GM19240 (cell line): ENCODE results near the gene RCN2.
A peak's percentile ranks its signal among the peaks of the same experiment; 100 is the strongest.
"Not testable (repeated sequence)": the region's sequence is repeated elsewhere in the genome, so short reads cannot be mapped to it uniquely, and the experiment has no call there.

Experiments
- DNase-seq: peaks from one replicate; pipeline ENCODE4 v3.0.0; 2011; ENCODE audit warnings: low spot score; ENCODE audit not compliant: insufficient read length

The RCN2 gene

DNA sequence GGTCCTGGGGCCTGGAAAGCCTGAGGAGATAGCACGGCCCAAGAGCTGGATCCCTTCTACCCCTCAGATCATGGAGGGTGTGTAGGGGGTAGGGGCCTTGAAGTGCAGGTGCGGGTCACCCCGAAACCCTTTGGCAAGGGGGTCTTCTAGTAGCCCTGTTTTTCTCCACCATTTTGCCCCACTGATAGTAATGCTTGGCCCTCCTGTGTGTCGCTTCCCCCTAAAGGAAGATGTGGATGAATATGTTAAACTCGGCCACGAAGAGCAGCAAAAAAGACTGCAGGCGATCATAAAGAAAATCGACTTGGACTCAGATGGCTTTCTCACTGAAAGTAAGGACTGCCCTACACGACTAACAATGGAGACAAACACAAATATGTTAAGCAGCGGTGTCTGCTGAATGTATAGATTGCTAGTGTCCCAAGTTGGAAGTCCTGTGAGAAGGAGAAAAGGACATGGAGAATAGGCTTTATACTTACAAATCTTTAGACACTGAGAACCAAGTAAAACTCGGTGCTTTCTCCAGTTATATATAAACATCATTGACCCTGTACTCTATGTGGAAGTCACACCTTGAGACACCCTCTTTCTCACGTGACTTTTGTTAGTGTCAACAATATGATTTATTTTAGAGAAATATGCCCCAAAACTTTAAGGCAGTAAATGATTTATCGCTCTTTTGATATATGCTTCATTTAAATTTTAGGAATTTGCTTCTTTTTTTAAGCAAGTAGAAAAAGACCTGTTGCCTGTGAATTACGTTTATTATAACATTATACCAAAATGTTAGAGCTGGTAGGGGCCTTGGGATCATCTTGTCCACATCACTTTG lies 802 bp downstream of the RCN2 start:
- DNase-seq, result no peak

DNA sequence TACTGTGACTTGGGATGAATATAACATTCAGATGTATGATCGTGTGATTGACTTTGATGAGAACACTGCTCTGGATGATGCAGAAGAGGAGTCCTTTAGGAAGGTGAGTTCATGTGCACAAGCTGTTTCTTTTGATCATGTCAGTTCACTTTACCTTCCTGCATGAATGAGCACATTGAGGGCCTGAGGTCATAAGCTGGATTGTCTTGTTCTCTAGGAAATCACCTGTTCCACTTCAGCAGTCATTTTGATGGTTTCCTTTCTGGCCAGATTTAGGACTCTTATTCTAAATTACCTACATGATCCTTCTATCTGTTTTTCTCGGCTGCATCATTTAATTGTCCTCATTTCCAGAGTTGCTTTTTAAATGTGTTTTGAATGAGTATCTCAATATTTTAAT lies 4.1 kb downstream of the RCN2 start:
- DNase-seq, result peak; percentile 8

DNA sequence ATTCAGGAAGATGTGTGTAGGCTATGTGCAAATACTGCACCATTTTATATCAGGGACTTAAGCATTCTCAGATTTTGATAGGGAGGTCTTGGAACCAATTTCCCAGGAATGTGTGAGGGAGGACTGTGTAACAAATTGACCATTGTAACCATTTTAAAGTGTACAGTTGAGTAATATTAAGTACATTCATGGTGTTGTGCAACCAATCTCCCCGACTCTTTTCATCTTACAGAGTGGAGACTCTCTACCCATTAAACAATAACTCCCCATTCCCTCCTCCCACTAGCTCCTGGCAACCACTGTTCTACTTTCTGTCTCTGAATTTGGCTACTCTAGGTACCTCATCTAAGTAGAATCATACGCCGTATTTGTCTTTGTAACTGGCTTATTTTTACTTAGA lies 5.1 kb downstream of the RCN2 start:
- DNase-seq, result no peak

DNA sequence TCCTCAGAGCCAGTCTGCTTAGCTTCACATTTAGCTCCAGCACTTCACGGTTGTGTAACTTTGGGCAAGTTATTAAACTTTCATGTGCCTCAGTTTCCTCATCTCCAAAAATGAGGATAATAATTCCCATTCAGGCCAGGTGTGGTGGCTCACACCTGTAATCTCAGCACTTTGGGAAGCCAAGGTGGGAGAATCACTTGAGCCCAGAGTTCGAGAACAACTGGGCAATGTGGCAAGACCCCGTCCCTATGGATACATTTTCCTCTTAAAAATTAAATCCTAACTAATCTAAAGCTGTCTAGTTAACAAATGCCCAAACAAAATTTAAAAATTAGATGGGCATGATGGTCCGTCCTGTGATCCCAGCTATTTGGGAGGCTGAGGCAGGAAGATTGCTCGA lies 7.2 kb downstream of the RCN2 start:
- DNase-seq, result no peak

DNA sequence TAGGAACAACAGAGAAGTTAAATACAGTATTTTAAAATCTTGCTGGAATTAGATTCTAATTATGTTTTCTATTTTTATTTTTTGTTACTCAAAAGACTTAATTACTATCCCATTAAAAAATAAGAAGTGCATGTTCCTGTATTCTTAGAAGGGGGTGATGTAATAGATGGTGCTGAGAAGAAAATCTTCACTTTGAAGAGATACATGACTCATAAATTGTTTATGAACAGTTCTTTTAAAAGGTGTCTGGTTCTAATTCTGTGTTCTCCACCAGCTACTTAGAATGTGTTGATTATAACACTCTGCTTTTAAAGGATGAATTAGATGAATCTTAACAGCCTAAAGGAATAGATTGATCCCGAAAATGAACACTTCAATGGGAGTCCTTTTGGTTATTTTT lies 8.2 kb downstream of the RCN2 start:
- DNase-seq, result no peak

DNA sequence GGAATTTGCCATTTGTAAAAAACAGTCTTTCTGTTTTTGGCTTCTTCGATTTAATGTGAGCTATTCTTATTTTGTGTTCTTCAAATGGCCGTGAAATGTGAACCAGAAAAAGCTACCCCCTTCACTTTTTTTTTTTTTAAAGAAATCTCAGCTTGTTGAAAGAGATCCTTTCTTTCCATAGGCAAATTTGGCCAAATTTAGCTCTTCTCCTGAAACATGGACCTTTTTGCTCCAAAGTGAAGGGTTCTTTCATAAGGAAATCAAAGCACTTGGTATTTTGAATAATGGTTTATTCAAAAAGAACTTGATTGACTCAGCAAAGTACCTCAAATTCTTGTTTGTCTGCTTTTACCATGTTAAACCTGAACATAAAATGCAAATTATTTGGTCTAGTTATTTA lies 10.1 kb downstream of the RCN2 start:
- no peak for DNase-seq

DNA sequence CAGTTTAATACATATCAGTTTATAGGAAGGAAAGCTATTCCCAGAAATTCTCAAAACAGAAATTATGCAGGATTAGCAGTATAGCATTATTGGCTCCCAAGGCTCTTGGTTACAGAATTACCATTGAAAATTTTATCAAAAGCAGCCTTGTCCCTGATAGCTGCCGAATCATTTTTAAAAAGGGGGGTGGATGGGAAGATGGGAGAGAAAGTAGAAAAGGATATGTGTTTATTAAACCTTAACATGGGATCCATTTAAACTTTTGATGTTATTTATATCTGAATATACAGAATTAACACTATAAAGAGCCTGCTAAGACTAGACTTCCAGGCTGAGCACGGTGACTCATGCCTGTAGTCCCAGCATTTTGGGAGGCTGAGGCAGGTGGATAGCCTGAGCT lies 10.8 kb downstream of the RCN2 start:
- DNase-seq, result no peak

DNA sequence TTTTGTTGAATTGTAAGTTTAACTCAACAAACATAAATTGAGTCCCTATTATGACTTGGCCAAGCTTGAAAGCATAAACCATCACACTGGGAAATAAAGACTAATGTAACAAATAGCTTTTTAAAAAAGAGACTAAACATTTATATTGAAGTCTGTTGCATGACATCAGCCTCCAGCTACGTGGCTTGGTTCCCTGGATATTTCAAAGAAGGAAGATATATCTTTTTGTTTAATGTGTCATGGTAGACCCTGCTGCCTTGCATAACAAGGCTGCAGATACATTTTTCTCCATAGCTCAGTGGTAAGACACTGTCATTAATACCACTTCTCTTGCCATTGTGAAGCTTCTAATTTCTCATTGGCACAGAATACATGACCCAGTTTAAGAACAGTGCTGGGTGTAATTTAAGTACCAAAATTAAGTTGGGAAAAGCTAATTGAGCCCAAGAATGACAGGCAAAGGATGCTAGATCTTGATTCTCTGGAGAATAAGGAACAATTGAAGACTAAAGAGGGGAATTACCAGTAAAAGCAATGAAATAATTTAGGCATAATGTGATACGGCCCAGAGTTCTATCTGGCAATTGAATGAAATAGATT lies 14.0 kb downstream of the RCN2 start:
- DNase-seq, result no peak

DNA sequence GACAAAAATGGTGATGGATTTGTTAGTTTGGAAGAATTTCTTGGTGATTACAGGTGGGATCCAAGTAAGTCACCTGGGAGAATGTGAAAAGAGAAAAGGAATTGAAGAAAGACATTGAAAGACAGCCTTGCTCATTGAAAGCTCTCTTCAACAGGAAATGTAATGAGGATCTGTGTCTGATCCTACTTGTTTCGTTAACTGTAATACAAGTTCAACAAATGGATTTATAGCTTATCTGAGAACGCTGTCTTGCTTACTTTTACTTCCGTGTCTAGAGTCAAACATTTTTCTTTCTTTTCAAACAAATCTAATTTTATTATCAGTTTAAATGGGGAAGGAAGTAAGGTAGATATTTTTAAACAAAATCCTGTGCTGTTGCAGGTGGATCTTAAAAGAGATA lies 15.9 kb downstream of the RCN2 start:
- DNase-seq, result no peak

DNA sequence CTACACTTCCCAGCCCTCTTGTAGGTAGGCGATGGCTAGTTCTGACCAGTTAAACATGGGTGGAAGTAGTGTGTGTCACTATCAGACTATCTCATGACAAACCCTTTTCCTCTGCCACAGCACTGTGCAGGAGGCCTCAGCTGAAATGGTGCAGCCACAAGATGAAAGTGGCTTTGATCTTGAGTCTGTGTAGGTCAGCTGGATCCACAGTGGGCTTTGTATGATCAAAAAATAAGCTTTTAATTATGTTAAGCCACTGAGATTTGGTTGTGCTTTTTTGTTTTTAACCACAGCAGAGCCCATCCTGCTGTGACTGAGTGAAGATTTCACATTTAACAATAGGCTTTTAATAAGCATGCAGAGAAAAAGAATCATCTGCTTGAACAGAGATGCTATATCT lies 19.7 kb downstream of the RCN2 start:
- no peak for DNase-seq

DNA sequence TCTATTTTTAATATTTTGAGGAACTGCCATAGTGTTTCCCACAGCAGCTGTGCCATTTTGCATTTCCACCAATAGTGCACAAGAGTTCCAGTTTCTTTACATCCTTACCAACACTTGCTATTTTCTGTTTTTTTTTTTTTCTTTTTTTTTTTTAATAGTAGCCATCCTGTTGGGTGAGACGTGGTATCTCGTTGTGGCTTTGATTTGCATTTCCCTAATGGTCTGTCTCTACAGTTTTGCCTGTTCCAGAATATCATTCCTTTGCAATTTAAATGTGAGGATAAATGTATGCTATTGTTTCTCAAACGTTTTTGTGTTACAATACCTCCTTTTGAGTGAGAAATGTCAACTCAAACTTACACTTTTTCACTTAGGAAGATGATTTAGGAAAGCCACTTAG lies 22.4 kb downstream of the RCN2 start:
- DNase-seq, result no peak

DNA sequence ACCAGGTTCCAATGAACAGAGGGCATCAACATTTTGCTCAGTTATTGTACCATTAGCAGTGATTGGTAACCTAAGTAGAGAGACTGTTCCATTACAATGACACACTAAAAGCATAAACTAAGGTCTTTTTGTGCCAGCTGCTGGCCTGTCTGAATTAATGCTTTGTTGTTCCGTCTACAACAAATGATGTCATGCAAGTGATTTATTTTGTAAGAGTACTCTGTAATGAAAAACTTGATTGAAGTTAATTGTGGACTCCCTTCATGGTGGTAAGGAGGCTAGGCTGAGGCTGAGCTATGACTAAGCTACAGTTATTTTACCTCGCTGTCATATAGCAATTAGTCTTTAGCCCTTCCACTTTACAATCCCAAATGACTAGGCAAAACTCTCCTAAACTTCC lies 23.2 kb downstream of the RCN2 start:
- no peak for DNase-seq

DNA sequence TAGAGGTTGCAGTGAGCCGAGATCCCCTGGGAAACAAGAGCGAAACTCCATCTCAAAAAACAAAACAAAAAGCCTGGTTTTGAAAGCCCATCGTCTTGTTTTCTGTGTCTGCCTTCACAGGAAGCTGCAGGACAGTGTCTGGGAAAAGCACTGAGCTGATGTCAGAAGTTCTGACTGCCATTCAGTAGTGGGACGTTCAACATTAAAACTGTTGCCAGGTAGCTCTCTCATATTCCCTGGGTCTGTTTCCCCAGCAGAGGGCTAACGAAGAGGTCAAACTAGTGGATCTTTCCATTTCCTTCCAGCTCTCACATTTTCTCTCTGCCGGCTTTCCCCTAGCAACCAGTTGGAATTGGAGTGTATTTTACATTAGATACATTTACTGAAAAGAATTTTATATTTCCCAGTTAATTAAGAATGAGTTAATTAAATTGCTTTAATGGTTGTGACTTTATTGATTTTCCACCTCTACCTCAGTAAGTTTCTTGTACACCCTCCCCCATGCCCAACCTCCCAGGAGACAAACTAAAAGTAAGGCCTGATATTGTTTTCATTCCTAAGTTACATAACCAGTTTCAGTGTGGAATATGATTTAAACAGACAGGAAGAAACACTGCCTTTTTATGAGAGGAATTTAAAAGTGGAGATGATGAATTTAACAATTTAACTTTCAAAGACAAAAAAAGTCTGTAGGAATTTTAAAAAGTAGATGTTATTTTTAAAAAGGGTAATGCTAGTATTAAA lies 29.9 kb downstream of the RCN2 start:
- DNase-seq, result no peak

DNA sequence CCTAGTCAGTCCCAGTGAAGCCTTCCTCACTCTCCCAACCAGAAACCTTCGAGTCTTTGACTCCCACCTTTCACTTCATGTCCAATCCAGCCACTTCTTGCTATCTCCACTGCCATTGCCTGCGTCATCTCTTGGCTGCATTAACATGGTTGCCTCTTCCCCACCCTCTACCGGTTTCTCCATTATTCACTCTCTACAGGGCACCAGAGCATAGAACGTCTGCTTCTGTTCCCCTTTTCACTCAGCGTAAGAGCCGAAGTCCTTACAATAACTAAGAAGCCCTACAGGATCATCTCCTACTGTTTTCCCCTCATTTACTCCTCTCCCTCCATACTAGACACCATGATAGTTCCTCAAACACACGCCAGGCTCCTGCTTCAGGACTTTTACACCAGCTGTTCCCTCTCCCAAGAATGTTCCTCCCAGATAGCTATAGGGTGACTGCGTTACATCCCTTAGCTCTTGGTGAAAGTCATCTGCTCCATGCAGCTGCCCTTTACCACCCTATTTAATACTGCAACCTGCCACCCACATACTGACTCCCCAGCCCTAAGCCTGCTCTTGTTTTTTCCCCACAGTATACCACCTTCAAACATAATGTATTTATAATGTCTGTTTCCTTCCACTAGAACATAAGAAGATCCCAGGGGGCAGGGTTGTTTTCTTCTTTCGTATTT lies 30.9 kb downstream of the RCN2 start:
- no peak for DNase-seq

DNA sequence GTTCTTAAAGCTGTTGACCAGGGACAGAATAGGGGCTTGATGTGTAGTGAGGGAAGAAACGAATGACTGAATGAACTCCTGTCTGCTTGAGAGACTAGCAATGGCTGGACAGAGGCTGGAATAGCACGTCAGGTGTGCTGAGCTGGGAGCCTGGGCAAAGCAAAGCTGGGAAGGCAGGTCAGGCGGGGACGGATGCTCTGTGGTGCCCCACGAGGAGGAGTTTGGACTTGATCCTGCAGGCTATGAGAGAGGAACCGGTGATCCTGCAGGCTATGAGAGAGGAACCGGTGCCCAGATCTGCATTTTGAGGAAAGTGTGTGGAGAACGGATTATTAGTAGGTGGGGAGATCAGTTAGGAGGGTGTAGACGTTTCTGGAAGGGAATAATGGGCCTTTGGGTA lies 32.0 kb downstream of the RCN2 start:
- DNase-seq, result no peak

DNA sequence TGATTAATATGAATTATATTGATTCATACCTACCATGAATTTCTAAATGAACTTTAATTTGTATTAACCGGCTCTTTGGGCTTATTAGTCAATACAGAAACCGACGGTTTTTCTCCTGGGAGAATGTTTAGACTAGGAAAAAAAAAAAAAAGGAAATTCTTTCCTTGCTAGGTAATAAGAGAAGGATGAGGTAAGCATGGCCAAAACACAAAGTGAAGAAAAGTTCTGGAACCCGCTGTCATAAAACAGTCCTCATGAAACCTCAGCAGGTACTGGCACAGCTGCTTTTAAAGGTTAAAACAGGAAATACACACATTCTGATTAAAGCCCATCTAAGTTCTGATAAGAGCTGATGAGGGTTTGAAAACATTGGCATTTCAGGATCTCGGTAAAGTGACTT lies 32.6 kb downstream of the RCN2 start:
- no peak for DNase-seq

DNA sequence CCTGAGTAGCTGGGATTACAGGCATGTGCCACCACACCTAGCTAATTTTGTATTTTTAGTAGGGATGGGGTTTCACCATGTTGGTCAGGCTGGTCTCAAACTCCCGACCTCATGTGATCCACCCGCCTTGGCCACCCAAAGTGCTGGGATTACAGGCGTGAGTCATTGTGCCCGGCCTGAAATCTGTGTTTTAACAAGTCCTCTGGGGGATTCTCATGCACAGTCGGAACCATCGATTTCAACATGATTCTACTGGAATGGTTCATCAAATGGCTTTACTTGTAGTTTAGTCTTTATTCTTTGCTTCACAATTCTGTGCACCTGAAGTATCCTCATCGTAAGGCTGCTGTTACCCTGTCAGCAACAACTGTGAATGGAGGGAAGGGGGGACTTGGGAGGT lies 34.5 kb downstream of the RCN2 start:
- not testable (repeated sequence) for DNase-seq

DNA sequence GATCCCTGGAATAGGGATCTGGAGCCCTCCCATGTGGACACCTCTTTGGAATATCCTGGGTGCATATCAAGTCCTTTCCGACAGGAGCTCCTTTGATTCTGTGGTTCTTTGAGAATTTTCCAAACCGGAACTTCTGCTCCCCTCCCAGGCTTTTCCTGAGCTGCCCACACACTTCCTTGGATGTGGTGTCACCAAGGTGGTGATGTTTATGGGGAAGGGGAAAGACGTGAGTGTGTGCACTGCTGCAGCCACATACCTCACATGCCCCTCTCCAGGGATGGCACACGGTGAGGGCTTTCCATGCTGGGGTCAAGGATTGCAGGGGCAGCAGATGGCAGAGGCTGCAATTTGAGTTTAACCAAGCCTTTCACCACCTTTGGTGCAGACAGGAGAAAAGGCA lies 35.5 kb downstream of the RCN2 start:
- no peak for DNase-seq

DNA sequence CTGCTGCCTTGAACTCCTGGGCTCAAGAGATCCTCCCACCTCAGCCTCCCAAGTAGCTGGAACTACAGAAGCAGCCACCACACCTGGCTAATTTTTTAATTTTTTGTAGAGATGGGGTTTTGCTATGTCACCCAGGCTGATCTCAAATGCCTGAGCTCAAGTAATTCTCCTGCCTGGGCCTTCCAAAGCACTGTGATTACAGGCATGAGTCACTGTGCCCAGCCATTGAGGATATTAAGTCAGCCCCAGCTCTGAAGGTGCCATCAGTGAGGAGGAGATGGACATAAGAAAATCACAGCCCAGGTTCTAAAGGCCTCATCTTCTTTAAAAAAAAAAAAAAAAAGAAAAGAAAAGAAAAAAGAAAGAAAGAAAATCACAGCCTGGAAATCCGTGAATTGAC lies 36.8 kb downstream of the RCN2 start:
- DNase-seq, result no peak

DNA sequence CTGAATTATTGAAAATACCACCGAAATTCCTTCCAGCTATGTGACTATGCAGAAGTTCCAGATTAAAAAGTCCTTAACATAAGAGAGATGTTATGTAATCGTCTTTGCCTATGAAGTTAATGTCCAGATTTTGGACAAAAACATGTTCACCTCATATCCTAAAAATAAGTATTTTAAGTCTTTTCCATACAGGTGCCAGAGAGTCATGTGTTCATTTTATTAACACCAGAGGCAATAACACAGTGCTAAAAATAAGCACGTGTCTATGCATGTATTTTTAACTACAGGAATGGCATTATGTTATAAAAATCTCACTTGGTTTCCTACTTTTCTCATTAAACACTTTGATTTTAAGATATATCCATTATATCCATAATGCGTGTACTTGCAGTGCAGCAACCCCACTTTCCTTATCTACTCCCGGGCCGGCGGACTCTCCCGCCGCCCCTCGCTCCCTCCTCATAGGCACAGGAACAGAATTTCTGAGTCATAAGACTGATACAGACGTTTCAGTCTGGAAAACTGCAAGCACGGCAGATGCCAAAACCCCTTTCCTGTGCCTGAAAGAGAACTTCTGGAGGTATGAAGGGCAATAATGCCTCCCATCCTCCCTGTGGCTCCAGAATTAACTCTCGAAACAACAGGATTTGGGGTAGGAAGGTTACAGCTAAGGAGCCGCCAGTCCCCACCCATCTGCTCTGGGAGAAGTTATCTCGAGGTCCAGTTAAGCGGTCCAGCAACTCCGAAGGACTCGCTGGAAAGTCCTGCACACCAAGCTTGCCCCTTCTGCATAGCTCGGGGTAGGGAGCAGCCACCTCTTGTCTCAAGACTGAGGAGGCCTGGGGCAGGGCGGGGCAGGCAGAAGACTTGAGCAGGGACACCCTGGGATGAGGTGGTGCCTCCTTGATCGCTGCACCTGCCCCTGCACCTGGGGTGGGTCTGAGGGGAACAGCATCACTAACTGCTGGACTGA lies 41.1 kb downstream of the RCN2 start:
- DNase-seq, result no peak

DNA sequence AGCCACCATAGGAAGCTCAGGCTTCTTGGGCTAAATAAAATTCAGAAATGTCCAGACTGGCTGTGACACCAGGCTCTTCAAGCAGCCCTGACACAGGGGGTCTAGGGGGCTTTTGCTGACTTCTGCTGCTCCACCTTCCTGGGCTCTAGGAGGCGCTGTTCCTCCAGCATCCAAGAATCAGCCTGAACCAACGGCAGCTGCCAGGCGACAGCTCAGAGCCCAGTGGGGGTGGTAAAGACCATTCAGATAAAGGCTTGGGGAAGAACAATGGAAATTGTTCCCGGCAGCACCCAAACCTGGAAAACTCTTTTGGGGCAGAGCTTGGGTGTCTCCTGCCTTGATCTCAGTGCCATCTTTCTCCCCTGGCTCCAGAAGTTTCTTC lies 41.8 kb downstream of the RCN2 start:
- peak; percentile 51 for DNase-seq
